Small intestine (tissue), 4 donors: ENCODE results near the gene CERT1. TPM values are rescaled to one million over a fixed set of nuclear protein-coding genes. Genes with fewer than 3 reads are reported as not detected.

ENCODE experiments used
- polyA plus RNA-seq, 4 donors: library from polyadenylated mRNA; stranded (reverse) in 3 of 4; unstranded in 1 of 4; fragments of 200-250 nt in 3 of 4; fragments of 120-200 nt in 1 of 4; gene quantifications; one replicate each; pipeline versions ENCODE4 v1.2.1 to v1.2.3, GENCODE V29; 2013
- donor health status: healthy with polysubstance abuse.
- donor health status: Bipolar disorder and iron deficiency.
- donor health status: healthy.

CERT1 gene
- polyA plus RNA-seq, 4 donors, result 15.1 to 45.6 (median 22.2) TPM

Other genes with a start within 250 kb of the CERT1 start
- 10 to 100 TPM in 2 of 4 donors, 1 to 10 TPM in 2; 3.8 to 54.3 (median 29.3) TPM for gene HMGCR, start 174.4 kb downstream of the CERT1 start, polyA plus RNA-seq
- gene POLK, start 262 bp upstream of the CERT1 start, polyA plus RNA-seq, result 10 to 100 TPM in 1 of 4 donors, 1 to 10 TPM in 3; 3.2 to 14.4 (median 4.6) TPM
- gene ANKDD1B, start 99.8 kb upstream of the CERT1 start, polyA plus RNA-seq, result 10 to 100 TPM in 1 of 4 donors, 1 to 10 TPM in 2, not detected in 1; 1.3 to 12.5 (median 1.4) TPM
- 1 to 10 TPM; 4.3 to 9.0 (median 6.7) TPM for gene POC5, start 205.8 kb upstream of the CERT1 start, polyA plus RNA-seq